Ishikawa (cell line): ENCODE measurements around the gene DAP3.
A peak's percentile ranks its signal among the peaks of the same experiment; 100 is the strongest.

Experiments
- CEBPB ChIP-seq: IDR thresholded peaks from 2 replicates; pipeline ENCODE4 v1.6.1; 2012
- CREB1 ChIP-seq: IDR thresholded peaks from 2 replicates; pipeline ENCODE4 v1.6.1; 2012; ENCODE audit warnings: low read depth
- EGR1 ChIP-seq: IDR thresholded peaks from 2 replicates; pipeline ENCODE4 v1.6.1; 2012
- EP300 ChIP-seq: IDR thresholded peaks from 2 replicates; pipeline ENCODE4 v1.6.1; 2012; ENCODE audit warnings: borderline replicate concordance
- FOXM1 ChIP-seq: IDR thresholded peaks from 2 replicates; pipeline ENCODE4 v1.6.1; 2012; ENCODE audit warnings: low read depth, borderline replicate concordance
- NFIC ChIP-seq: IDR thresholded peaks from 2 replicates; pipeline ENCODE4 v1.6.1; 2012
- RAD21 ChIP-seq: IDR thresholded peaks from 2 replicates; pipeline ENCODE4 v1.6.1; 2012; ENCODE audit warnings: low read depth
- REST ChIP-seq: IDR thresholded peaks from 2 replicates; pipeline ENCODE4 v1.6.1; 2012; ENCODE audit warnings: low read depth, mild to moderate bottlenecking
- TAF1 ChIP-seq: IDR thresholded peaks from 2 replicates; pipeline ENCODE4 v1.6.1; 2012; ENCODE audit warnings: low read depth, mild to moderate bottlenecking
- TCF12 ChIP-seq: IDR thresholded peaks from 2 replicates; pipeline ENCODE4 v1.6.1; 2012; ENCODE audit warnings: low read depth
- TEAD4 ChIP-seq: IDR thresholded peaks from 2 replicates; pipeline ENCODE4 v1.6.1; 2012
- USF1 ChIP-seq: IDR thresholded peaks from 2 replicates; pipeline ENCODE4 v1.6.1; 2012
- YY1 ChIP-seq: IDR thresholded peaks from 2 replicates; pipeline ENCODE4 v1.6.1; 2012; ENCODE audit warnings: low read depth
- ZBTB7A ChIP-seq: IDR thresholded peaks from 2 replicates; pipeline ENCODE4 v1.6.1; 2012; ENCODE audit warnings: low read depth
- TF ChIP-seq, protein P1 (sequence below): IDR thresholded peaks from 2 replicates; pipeline ENCODE4 v1.6.1; 2012

The DAP3 gene

GRCh38 chr1:155769257-155769656, 80.4 kb downstream of the DAP3 start:
- no peak for TF ChIP-seq USF1
- TF ChIP-seq TEAD4: no peak
- no peak for TF ChIP-seq REST
- TF ChIP-seq, protein P1, sequence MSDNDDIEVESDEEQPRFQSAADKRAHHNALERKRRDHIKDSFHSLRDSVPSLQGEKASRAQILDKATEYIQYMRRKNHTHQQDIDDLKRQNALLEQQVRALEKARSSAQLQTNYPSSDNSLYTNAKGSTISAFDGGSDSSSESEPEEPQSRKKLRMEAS: no peak
- TF ChIP-seq ZBTB7A: no peak

DNA sequence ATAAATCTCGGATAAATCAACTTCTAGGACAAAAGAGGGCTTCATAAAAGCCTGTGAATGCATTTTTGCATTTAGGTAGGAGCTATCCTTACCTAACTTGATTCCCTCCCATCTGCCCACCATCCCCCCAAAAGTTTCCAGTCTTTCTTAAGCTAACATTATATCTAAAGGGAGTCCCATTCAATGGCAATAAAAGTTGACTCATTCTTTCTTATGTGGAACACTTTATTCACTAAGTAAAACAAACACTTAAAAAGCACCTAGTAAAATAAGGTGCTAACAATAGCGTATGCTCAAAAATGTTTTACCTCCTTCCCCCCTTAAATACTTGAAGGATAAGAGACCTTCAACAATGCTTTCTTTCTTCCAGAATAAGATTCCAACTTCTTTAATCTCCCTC, 84.3 kb downstream of the DAP3 start:
- no peak for TF ChIP-seq YY1
- TF ChIP-seq, protein P1: no peak
- TF ChIP-seq USF1: no peak
- no peak for TF ChIP-seq TEAD4
- no peak for TF ChIP-seq NFIC
- TF ChIP-seq EP300: no peak
- no peak for TF ChIP-seq EGR1
- no peak for TF ChIP-seq RAD21
- no peak for TF ChIP-seq TAF1
- no peak for TF ChIP-seq TCF12
- no peak for TF ChIP-seq ZBTB7A
- no peak for TF ChIP-seq FOXM1
- no peak for TF ChIP-seq CREB1
- TF ChIP-seq CEBPB: no peak
- no peak for TF ChIP-seq REST

DNA sequence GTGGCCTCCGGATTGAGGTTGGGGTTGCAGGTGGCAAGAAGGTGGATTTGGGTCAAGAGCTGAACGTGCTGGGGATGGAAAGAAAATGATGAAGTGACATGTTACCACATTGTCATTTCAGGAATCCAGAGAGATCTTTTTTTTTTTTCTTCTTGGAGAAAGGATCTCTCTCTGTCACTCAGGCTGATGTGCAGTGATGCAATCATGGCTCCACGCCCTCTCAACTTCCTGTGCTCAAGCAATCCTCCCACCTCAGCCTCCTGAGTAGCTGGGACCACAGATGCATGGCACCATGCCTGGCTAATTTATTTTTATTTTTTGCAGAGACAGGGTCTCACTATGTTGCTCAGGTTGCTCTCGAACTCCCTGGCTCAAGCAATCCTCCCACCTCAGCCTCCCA, 87.5 kb downstream of the DAP3 start:
- no peak for TF ChIP-seq TAF1
- peak; percentile 61 for TF ChIP-seq CEBPB

GRCh38 chr1:155777582-155777981, 88.7 kb downstream of the DAP3 start:
- TF ChIP-seq NFIC: no peak
- TF ChIP-seq TAF1: no peak
